Renal cortical epithelial cell (primary cell): ENCODE measurements around the gene NXPH3. TPM values are rescaled to one million over a fixed set of nuclear protein-coding genes. Genes with fewer than 3 reads are reported as not detected.
A peak's percentile ranks its signal among the peaks of the same experiment; 100 is the strongest.

Source experiments
- DNase-seq: peaks from one replicate; pipeline ENCODE4 v3.0.0-alpha.2; 2011; ENCODE audit warnings: low read depth
- total RNA-seq: library from RNA; depleted of rRNA; stranded (reverse); fragments of >200 nt; gene quantifications from 2 replicates; pipeline ENCODE4 v1.2.3, GENCODE V29; 2014

Gene NXPH3
- total RNA-seq, 1 donor from 2014 or later, result 0.10 TPM

DNA sequence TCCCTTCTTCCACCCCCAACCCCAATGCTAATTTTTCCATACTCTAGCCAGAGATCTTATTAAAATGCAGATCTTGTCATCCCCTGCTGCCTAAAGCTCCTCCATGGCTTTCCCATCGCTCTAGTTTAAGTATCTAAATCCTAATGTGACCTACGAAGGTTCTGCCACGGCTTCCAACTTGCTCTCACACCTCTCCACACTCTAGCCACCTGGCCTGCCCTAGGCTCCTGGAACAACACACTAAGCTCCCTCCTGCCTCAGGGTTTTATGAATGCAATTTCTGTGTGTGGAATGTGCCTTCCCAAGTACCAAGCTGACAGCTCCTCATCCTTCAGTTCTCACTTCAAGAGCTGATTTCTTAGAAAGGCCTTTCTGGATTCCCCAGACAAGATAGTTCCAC is 16.6 kb downstream of the NXPH3 start:
- DNase-seq, result no peak

DNA sequence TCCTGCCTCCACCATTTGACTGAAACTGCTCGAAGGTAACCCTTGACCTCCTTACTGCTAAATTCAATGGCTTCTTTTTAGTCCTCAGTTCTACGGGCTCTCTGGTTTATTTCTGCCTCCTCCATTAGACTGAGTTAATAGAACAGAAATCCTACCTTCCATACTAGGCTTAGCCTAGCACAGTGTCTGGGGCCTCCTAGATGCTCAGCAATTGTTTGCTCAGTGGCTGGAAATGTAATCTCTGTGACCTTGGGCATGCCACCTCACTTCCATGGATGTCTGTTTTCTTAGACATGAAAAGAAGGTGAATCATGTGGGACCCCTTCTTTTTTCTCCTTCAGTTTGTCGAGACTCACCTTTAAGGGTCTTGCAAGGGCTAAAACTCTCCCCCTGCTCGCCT is 19.7 kb downstream of the NXPH3 start:
- DNase-seq, result no peak

DNA sequence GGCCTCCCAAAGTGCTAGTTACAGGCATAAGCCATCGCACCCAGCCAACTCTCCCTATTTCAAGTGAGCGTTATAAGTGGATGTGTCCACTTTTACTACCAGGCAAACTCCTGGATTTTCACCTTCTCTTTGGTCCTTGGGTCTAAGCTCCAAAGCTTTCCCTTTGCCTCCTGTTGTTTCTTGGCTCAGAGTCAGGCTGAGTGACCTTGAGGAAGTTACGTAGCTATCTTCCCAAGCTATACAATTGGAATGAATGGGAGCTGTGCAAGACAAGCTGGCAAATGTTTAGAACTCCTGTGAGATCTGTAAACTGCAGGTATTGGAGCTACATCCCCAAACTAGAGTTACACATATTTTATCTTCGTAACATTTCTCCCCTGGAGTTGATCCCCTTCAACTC is 20.3 kb downstream of the NXPH3 start:
- DNase-seq, result no peak

DNA sequence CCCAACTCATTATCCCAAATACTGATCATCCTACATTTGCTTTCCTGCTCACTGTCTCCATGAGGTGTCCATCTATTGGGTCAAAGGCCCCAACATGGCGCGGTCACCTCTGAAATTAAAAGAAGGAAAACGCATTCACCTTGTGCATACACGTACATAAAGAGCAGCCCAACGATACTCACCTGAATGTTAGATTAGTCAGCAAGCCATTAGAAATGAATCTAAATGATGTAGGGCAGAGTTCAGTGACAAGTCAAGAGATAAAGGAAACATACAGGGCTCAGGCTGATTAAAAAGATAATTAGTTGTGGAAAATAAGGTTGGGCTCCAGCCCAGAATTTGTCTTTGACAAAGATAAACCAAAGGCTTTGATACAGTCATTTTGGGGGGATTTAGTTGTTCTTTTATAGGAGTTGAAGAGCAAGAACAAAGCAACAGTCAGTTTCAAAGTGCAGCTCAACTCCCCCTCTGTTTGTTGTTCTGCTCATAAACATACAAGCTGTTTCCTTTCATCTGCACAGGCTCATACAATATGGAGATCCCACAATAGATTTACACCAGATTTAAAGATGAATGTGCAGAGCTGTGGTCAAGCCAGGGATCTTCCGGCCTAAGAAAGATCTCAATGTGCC is 21.1 kb downstream of the NXPH3 start:
- DNase-seq, result no peak

DNA sequence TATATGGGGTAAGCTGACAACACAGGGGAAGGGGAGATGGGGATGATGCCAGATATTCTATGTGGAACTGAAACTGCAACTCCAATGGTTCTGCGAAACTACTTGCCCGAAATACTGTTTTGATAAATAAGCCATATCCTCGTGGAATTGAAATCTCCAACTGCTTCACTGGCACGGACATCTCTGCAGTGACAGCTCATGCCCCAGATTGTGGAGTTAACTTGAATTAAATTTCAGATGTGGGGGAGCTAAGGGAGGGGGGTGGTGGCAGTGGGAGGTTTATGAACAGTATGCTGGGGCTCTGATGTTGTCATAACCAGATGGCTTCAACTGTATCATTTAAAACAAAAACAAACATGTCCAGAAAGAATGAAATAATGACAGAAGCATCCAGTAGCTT is 21.8 kb downstream of the NXPH3 start:
- DNase-seq, result no peak

DNA sequence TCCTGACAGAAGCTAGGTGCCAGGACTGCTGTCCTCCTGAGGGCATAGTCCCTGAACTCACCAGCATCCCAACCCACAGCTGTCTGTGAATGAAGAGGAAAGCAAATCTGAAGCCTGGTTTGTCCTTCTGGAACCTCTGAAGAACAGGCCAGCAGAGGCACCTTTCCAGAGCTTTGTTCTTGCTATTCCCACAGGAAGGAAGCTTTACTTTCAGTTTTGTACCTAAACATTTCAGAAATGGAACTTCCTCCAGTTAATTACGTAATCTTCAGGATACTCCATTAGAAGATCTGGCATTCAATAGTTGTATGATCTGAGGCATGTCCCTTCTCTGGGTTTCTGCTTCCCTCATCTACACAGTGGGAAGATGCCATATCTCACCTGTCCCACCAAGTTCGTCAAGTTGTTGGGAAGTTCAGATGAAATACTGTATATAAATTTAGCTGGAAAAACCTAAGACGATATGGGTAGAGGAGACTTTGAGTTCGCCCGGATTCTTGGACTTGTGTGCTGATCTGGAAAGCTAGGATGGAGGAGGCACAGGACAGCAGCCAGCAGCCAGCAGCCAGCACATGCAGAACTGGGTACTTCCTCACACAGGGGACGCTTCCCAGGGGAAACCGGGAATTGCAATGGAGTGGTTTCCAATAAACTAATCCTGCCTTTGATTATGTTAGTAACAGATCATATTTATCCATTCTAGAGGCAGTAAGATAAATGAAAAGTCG is 22.4 kb downstream of the NXPH3 start:
- no peak for DNase-seq

DNA sequence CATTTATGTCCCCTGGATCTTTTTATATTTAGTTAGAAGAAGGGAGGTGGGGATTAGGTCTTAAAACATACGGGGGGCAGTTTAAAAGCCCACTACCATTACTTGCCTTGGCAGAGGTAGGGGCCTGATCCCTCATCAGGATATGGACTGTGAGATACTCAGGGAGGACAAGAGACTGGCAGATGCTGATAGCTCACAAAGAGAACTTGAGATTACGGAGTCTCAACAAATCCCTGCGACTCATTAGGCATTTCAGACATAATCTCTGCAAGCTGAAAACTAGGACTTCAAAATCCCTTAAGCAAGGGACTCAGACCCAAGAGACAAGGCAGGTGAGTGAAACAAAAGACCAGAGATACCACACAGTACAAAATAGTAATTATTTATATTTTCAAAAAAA is 23.2 kb downstream of the NXPH3 start:
- DNase-seq, result no peak

DNA sequence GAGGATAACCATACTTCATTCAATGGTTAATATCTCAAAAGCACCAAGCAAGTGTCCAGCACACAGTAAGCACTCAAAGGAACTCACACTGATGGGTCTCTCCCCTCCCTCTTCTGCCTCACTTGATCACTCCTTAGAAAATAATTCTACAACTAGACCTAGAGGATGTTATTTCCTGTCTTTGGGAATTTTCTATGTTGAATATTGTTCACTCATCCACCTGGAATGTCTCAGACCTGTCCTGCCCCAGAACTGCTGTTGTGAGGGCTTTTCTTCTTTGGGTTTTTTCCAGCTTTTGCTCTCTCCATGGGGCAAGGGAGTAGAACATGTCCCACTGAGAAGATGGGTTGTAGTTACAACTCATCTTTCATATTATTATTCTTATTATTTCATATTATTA is 25.3 kb downstream of the NXPH3 start:
- DNase-seq, result no peak

DNA sequence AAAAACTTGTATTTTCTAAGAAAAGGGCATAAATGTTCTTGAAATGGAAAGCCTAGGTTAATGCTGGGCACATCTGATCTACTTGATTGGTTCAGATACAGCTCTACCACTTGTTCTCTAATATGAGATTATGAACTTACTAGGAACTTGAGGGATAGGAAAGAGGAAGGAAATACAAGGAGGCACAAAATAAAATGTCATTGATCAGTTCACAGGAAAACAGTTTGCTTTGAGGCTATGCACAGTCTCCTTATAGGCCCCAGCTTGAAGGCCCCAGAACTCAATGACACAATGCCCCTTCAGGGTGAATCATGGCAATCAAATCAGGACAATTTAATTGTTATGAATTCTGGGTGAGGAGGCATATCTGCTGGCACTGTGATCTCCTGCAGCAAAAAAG is 27.1 kb downstream of the NXPH3 start:
- DNase-seq, result no peak

DNA sequence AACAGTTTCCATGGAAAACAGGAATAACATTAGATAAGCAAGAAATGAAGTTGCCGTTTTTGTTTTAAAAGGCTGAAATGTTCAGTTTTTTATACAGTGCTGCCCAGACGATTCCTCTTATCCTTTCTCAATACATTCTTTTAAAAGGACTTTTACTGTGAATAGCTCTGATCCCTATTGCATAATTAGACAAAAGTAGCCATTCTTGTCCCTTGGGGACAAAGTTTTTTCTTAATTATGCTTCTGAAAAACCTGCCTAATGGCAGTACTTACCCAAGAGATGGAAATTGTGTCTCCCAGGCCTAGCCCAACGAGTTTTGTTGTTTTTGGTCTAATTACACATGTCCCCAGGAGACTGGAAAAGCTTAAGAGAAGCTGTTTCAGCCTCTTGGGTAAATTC is 27.6 kb downstream of the NXPH3 start:
- no peak for DNase-seq

DNA sequence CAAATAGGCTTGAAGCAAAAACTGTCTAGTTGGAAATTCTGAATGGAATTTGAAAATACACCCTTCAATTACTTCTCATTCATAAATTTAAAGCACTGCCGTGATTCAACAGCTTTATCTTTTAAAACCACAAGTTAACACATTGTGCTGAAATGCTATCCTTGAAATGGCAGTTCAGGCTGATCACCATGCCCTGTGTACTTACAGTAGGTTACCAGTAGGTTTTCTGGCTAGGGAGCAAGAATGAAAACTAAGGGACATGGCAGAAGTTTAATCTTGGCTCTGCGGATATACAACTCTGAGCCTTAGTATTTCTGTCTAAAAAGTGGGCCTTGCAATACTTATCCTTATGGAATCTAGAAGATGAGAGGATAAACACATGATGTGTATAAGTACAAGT is 28.0 kb downstream of the NXPH3 start:
- no peak for DNase-seq

DNA sequence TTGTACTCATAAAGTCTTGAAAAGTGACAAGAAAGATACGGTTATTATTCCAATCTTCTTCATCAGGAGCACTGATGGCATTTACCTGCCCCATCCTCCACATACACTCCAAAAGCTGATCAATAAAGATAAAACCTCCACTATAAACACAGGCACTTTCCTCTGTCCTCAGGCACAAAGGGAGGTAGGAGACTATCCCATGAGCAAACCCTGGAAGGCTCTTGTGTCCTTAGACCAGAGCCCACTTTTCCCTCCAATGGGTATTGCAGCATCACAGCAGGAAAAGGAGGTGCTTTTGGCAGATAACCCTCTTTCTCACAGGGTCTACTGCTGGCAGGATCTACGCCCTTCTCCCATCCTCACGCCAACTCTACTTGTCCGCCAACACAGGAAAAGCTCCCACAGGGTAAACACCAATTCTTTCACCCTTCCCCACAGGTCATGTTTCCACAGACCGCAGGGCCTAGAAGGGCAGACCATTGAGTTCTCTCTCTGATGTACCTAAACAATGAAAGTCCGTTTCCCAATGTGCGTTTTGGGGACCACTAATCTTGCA is 28.7 kb downstream of the NXPH3 start:
- DNase-seq, result no peak

DNA sequence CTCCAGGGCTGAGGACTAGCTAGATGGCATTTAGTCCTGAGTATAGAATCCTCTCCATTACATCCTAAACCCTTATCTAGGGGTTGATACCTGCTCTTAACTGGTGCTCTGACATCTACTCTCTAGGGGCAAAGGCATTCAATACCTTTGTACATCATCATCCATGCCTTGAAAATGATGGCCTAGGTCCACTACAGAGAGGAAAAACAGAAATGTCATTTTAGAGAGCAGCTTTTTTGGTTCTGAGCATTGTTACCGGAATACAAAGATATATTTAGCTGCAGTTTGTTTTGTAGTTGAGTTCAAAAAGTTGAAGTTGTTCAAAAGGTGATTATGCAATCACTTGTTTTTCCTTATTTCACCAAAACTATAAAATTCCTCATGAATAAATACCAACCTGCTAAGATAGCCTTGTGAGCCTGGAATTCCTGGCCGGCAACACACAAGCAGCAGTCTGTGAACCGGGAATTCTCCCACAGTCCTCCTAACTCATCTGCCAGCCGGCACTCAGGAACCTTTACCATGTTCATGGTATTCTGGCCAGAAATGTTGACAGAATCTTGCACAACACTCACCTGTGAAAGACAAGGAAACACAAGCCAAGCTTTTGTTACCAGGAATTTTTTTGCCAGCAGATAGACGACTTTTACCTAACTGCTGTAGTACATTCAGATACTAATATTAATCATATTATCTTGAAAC is 35.4 kb downstream of the NXPH3 start:
- peak; percentile 67 for DNase-seq

DNA sequence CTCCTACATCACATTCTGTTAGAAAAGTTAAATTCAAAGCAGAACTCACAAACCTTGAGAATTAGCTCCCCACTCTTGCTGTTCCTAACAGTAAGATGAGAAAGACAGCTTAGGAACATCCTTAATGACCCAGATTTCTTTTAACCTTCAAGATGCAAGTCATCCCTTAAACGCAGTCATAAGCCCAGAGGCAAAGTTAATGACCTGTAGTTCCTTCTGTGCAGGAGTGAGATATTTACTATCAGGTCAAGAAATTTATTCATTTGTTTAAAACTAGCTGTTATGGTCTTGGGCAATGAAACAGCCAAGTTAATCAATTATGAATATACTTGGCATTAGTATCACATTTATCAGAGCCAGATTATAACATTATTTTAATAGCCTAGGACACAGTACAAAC is 37.1 kb downstream of the NXPH3 start:
- DNase-seq, result peak; percentile 83

DNA sequence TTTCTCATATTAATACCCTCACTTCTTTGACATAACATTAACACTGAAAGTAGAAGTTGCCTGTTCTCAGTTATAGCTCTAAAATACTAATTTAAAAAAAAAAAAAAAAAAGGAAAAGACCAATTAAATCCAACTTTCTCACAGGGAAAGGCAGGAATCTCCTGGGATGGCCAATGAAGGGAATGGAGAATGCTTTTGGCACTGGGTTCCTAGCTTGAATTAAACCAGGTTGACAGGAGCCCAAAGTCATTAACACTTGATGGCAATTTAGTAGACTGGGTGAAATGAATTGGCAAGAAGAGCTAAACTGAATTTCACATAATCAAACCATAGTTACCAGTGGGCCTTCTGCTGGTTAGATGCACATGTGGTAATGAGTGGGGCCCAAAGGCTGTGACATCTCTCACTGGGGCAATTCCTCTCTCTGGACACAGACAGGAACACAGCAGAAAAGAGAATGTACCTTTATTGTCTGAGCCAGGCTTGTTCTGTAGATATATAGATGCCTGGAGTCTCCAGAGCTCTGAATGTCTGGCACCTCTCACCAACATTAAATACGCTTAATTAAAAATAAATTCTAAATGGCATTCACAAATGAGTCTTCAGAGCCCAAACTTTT is 37.6 kb downstream of the NXPH3 start:
- DNase-seq, result no peak

DNA sequence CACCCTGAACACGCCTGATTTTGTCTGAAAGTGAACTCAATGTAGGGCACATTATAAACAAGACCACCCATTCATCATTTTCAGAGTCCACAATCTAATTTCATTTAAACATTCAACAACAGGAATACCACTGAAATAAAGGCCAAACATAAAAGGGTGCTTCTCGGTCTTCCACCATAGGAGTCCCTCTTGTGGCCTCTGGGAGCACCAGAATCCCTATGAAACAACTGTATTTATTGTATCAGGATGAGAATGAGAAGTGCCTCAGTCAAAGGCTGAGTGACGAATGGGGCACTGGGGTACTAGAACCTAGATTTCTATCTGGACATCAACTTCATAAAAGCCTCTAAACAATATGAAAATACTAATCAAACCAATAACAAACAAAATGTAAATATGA is 40.4 kb downstream of the NXPH3 start:
- DNase-seq, result no peak

DNA sequence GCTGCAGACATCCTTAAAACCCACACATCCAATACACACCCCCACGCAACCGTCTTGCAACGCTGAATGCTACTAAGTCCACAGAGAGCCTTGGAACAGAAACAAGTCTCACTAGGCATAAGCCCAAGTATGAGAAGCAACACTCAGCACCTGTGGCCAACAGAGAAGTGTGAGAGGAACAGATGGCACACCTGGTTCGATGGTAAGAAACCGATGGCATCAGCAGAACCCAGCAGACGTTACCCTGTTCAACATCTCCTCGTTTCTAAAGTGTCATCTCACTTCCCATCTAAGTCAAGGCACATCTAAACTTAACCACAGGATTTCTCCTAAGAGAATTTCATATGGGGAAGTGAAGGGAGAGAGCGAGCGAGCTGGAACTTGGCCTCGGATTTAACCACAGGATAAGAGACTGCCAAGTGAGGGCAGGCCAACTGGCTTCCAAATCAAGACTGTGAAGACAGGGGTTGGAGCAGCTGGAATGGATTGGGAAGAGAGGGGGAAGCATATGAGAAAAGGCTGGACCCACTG is 41.0 kb downstream of the NXPH3 start:
- DNase-seq, result no peak

DNA sequence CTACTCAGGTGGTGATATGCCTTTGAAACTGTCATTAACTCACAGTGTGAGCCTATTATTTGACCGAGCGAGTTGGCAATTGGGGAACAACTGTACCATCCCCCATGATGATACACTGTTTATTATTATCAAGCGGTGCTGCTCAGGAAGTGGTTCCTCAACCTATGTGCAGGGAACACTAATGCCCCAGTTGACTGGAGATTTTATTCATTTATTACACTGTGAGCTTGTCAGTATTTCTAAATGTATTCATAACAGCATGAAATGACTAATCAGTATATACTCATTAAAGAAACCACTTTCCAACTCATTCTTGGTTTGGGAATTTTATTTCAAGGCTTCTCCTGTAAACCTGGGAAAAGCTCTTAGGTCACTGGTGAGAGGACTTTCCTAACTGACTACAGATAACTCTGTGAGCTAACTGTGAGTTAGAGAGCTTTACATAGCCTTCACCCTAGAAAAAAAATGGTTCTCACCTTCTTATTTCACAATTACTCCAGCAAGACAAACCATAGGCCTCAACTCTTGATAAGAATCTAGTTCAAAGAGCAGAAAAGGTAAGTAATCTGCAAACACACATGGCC is 42.4 kb downstream of the NXPH3 start:
- DNase-seq, result no peak

DNA sequence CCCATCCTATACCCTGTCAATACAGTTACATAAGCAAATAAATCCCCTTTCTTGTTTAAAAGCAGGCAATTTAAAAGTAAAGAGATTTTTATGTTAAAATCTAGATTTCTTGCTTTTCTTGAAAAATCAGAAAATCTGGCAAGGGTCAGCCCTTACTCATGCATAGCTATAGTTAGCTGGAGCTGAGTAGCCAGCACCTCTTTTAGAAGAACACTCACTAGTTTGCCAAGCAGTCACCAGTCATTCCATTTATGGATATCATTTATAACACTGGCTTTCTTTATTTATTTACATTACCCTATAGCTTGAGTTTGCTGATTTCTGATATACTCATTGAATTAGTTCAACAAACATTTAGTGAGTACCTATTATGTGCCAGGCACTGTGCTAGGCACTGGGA is 45.7 kb downstream of the NXPH3 start:
- DNase-seq, result no peak

DNA sequence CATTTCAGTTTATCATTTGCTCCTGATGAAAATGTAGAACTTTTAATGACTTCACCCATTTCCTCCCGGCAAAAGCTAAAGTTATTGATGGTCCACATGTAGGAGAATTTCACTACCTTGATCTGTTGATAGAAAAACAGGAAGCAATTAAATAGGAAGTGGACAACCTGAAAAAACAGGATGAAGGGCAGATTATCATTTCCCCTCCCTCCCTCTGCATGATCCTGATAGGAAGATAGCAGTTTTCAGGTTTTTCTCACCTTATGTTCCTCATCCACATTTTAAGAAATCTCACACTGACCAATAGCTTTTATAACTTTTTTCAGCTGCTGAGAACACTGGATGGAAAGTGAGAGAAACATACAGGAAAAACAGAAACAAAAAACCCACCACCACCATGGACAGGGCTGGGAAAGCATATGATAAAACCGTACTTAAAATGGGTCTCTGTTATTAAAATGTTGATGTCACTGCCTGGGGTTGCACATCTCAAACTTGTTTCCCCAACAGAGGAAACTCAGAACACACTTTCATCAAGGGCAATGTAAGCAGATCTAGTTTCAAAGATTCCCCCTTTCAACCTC is 46.4 kb downstream of the NXPH3 start:
- DNase-seq, result no peak

DNA sequence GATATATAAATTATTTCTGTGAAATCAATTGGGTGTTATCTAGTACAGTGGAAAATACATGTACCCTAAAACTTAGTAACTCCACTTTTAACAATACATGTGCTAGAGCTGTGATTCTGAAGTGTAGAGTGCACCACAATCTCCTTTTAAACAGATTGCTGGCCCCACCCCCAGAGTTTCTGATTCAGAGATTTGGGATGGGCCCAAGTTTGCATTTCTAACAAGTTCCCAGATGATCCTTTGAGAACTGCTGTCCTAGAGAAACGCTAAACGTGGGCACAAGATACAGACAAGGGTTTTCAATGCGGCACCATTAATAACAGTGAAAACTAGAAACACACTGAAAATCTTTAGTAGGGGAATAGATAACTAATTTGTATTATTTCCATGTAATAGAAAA is 49.2 kb downstream of the NXPH3 start:
- DNase-seq, result no peak

DNA sequence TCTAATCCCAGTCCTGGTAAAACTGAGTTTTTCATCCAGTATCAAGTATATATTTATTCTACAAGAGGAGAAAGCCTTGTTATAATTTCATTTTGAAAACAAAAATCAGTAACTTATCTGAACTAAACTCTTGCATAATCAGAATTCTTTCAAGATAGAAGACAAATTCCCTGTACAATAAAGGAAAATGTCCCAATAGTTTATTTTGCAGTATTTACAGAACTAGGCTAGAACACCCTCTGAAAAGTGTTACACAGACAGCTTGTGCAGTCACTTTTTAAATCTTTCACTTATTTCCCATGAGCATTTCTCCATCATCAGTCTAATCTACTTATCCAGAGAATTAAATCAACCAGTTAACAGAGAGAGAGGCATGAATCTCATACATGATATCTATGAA is 53.8 kb downstream of the NXPH3 start:
- DNase-seq, result no peak
